GM18526 (cell line): ENCODE measurements around the gene GSTM4.

ENCODE experiments used
- POLR2A ChIP-seq: IDR thresholded peaks from 3 replicates; pipeline ENCODE4 v1.6.1; 2011; ENCODE audit not compliant: insufficient read length; ENCODE audit errors: extremely low read depth

Gene GSTM4

GRCh38 chr1:109622137-109622892 is 33.6 kb upstream of the GSTM4 start:
- no peak for TF ChIP-seq POLR2A

- TF ChIP-seq POLR2A: no peak
These were observed 33.0 kb upstream of the GSTM4 start for GRCh38 chr1:109622895-109623294.

- TF ChIP-seq POLR2A: no peak
These were observed 32.2 kb upstream of the GSTM4 start for GRCh38 chr1:109623601-109624161.

GRCh38 chr1:109624201-109625010 is 31.5 kb upstream of the GSTM4 start:
- TF ChIP-seq POLR2A: no peak

GRCh38 chr1:109625176-109625575 is 30.7 kb upstream of the GSTM4 start:
- no peak for TF ChIP-seq POLR2A

GRCh38 chr1:109625601-109626560 is 30.0 kb upstream of the GSTM4 start:
- no peak for TF ChIP-seq POLR2A

GRCh38 chr1:109626682-109627408 is 29.1 kb upstream of the GSTM4 start:
- TF ChIP-seq POLR2A: no peak

GRCh38 chr1:109627692-109628399 is 28.1 kb upstream of the GSTM4 start:
- no peak for TF ChIP-seq POLR2A

GRCh38 chr1:109628540-109629321 is 27.2 kb upstream of the GSTM4 start:
- no peak for TF ChIP-seq POLR2A

GRCh38 chr1:109629372-109630030 is 26.4 kb upstream of the GSTM4 start:
- no peak for TF ChIP-seq POLR2A

GRCh38 chr1:109630081-109630897 is 25.6 kb upstream of the GSTM4 start:
- no peak for TF ChIP-seq POLR2A
